ENCODE data around the gene RBM10.

The RBM10 gene

DNA sequence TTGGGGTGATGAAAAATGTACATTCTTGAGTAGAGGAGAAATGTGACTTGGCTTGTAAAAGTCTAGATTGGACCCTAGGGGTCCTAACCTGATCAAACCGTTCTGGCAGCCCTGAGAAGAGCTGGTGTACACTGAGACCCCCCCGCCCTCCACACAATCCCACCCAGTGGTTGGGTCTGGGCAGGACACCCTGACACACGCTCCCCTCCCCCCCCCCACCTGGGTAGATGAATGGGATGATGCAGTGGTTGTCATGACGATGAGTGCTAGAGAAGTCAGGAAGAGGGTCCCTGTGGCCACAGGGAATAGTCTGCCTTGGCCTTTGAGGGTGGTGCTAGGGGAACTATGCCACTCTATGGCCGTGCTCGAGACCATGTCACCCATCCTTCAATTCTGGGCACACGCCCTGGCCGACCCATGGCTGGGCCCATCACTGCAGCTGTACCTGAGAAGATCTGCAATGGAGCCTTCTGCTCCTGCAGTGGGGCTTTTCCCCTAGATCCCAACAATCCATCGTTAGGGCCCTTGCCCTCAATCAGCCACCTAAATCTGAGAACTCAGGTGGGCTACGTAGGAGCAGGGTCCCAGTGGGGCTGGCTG is 77.8 kb downstream of the RBM10 start:
- H3K4me1 ChIP-seq (ENCODE audit: control insufficient read depth, low read length), result peaks cover 13% of the 10 kb centered on the region
- peaks cover 45% of the 10 kb centered on the region for H3K79me2 ChIP-seq (ENCODE audit: control insufficient read depth, low read length)
- no peaks in the 10 kb centered on the region for H3F3A ChIP-seq (ENCODE audit: control insufficient read depth, insufficient read depth)
- no peaks in the 10 kb centered on the region for H3K9me3 ChIP-seq (ENCODE audit: control insufficient read depth, insufficient read depth, low read length)
- peaks cover 82% of the 10 kb centered on the region for H3K36me3 ChIP-seq (ENCODE audit: control insufficient read depth, low read length)
- no peaks in the 10 kb centered on the region for H3K27me3 ChIP-seq (ENCODE audit: control insufficient read depth, low read length)
- no peaks in the 10 kb centered on the region for H3K9me2 ChIP-seq (replicated peaks; ENCODE audit: control insufficient read depth, low read length)
- TF ChIP-seq EZH2phosphoT487 (IDR thresholded peaks at IDR 0.05; ENCODE audit: borderline replicate concordance, low read length), result no peak
- TF ChIP-seq, protein P1, sequence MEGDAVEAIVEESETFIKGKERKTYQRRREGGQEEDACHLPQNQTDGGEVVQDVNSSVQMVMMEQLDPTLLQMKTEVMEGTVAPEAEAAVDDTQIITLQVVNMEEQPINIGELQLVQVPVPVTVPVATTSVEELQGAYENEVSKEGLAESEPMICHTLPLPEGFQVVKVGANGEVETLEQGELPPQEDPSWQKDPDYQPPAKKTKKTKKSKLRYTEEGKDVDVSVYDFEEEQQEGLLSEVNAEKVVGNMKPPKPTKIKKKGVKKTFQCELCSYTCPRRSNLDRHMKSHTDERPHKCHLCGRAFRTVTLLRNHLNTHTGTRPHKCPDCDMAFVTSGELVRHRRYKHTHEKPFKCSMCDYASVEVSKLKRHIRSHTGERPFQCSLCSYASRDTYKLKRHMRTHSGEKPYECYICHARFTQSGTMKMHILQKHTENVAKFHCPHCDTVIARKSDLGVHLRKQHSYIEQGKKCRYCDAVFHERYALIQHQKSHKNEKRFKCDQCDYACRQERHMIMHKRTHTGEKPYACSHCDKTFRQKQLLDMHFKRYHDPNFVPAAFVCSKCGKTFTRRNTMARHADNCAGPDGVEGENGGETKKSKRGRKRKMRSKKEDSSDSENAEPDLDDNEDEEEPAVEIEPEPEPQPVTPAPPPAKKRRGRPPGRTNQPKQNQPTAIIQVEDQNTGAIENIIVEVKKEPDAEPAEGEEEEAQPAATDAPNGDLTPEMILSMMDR (IDR thresholded peaks at IDR 0.05; ENCODE audit: low read depth, low read length, poor library complexity, severe bottlenecking), result no peak
- H3K4me2 ChIP-seq (ENCODE audit: low read length), result no peak overlapping the region
- no peak overlapping the region for H3K27ac ChIP-seq (ENCODE audit: low read depth, low read length)
- no peak overlapping the region for H3K4me3 ChIP-seq (ENCODE audit: low read length)
- peaks cover 14% of the 10 kb centered on the region for H4K20me1 ChIP-seq (ENCODE audit: control insufficient read depth, insufficient read depth, low read depth, low read length)

DNA sequence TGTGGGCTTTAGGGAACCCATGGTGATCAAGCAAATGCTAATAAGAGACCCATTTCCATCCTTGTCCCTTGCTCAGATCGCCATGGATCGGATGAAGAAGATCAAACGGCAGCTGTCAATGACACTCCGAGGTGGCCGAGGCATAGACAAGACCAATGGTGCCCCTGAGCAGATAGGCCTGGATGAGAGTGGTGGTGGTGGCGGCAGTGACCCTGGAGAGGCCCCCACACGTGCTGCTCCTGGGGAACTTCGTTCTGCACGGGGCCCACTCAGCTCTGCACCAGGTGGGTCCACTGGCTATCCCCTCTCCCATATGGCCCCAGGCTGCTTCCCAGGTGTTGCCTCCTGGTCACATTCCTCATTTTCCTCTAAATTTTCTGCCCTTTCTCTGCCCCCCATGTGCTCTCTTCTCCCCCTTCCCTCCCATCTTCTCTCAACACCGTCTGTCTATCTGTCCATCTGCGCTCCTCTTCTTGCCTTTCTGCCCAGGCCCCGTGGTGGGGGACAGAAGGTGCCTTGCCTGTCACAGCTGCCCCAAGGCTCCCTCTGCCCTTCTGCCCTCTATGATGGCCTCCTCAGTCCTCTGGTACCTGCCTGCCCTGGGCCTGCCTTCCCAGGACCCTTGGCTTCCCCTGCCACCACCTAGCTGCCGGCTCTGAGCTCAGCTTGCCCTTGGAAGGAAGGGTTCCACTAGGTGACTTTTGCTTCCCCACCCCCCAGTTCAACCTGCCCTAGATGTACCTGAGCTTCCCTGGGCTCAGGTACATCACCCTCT is 78.6 kb downstream of the RBM10 start:
- Histone ChIP-seq H3K27me3 (ENCODE audit: control insufficient read depth, low read length) (no peaks in the 10 kb centered on the region), H3K9me2 (replicated peaks; ENCODE audit: control insufficient read depth, low read length) (no peaks in the 10 kb centered on the region), H3K36me3 (ENCODE audit: control insufficient read depth, low read length) (peaks cover 87% of the 10 kb centered on the region), H4K20me1 (ENCODE audit: control insufficient read depth, insufficient read depth, low read depth, low read length) (peaks cover 14% of the 10 kb centered on the region), H3K4me2 (ENCODE audit: low read length) (no peak overlapping the region), H3K4me3 (ENCODE audit: low read length) (no peak overlapping the region), H3K79me2 (ENCODE audit: control insufficient read depth, low read length) (peaks cover 43% of the 10 kb centered on the region), H3K27ac (ENCODE audit: low read depth, low read length) (no peak overlapping the region), H3F3A (ENCODE audit: control insufficient read depth, insufficient read depth) (no peaks in the 10 kb centered on the region), H3K9me3 (ENCODE audit: control insufficient read depth, insufficient read depth, low read length) (no peaks in the 10 kb centered on the region), H3K4me1 (ENCODE audit: control insufficient read depth, low read length) (peaks cover 13% of the 10 kb centered on the region)
- TF ChIP-seq, protein P1 (IDR thresholded peaks at IDR 0.05; ENCODE audit: low read depth, low read length, poor library complexity, severe bottlenecking), result no peak
- no peak for TF ChIP-seq EZH2phosphoT487 (IDR thresholded peaks at IDR 0.05; ENCODE audit: borderline replicate concordance, low read length)

DNA sequence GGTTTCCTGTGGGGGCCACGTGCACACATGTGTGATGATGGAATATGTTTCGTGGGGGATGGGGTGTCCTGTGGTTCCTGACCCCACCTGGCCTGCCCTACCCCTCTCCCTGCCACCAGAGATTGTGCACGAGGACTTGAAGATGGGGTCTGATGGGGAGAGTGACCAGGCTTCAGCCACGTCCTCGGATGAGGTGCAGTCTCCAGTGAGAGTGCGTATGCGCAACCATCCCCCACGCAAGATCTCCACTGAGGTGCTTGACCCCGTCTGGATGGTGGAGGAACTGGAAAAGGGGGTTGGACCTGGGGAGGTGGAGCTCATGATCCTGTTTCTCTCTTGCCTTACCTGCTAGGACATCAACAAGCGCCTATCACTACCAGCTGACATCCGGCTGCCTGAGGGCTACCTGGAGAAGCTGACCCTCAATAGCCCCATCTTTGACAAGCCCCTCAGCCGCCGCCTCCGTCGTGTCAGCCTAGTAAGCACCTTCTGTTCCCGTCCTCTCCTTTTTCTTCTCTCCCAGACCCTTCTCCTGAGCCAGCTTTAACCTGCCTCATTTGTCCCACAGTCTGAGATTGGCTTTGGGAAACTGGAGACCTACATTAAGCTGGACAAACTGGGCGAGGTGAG is 79.4 kb downstream of the RBM10 start:
- Histone ChIP-seq H3F3A (ENCODE audit: control insufficient read depth, insufficient read depth) (no peaks in the 10 kb centered on the region), H3K9me2 (replicated peaks; ENCODE audit: control insufficient read depth, low read length) (no peaks in the 10 kb centered on the region), H4K20me1 (ENCODE audit: control insufficient read depth, insufficient read depth, low read depth, low read length) (peaks cover 13% of the 10 kb centered on the region), H3K4me2 (ENCODE audit: low read length) (no peak overlapping the region), H3K79me2 (ENCODE audit: control insufficient read depth, low read length) (peaks cover 36% of the 10 kb centered on the region), H3K36me3 (ENCODE audit: control insufficient read depth, low read length) (peaks cover 85% of the 10 kb centered on the region), H3K4me3 (ENCODE audit: low read length) (no peak overlapping the region), H3K9me3 (ENCODE audit: control insufficient read depth, insufficient read depth, low read length) (no peaks in the 10 kb centered on the region), H3K4me1 (ENCODE audit: control insufficient read depth, low read length) (peaks cover 13% of the 10 kb centered on the region), H3K27me3 (ENCODE audit: control insufficient read depth, low read length) (no peaks in the 10 kb centered on the region), H3K27ac (ENCODE audit: low read depth, low read length) (no peak overlapping the region)
- TF ChIP-seq, protein P1 (IDR thresholded peaks at IDR 0.05; ENCODE audit: low read depth, low read length, poor library complexity, severe bottlenecking), result no peak
- TF ChIP-seq EZH2phosphoT487 (IDR thresholded peaks at IDR 0.05; ENCODE audit: borderline replicate concordance, low read length), result no peak
